Measurements from ENCODE around the gene PRLR.

The PRLR gene

GRCh38 chr5:35233121-35233520, 2.8 kb upstream of the PRLR start:
- DNase-seq: peak; percentile 78

- no peak for DNase-seq
These were observed 1.8 kb upstream of the PRLR start for GRCh38 chr5:35232124-35232523.

GRCh38 chr5:35229076-35230037, 930 bp downstream of the PRLR start:
- peak; percentile 91 for DNase-seq

- DNase-seq: no peak
These were observed 2.0 kb downstream of the PRLR start for GRCh38 chr5:35228310-35228709.

GRCh38 chr5:35227720-35228119, 2.6 kb downstream of the PRLR start:
- DNase-seq: no peak

- DNase-seq: no peak
These were observed 6.4 kb downstream of the PRLR start for GRCh38 chr5:35223787-35224395.

GRCh38 chr5:35220967-35221366, 9.3 kb downstream of the PRLR start:
- no peak for DNase-seq

GRCh38 chr5:35218981-35219380, 11.3 kb downstream of the PRLR start:
- no peak for DNase-seq

GRCh38 chr5:35214051-35214450, 16.2 kb downstream of the PRLR start:
- no peak for DNase-seq

GRCh38 chr5:35213608-35214007, 16.7 kb downstream of the PRLR start:
- peak; percentile 96 for DNase-seq

GRCh38 chr5:35212122-35212982, 17.9 kb downstream of the PRLR start:
- no peak for DNase-seq

- no peak for DNase-seq
These were observed 20.4 kb downstream of the PRLR start for GRCh38 chr5:35209862-35210261.

GRCh38 chr5:35205606-35206005, 24.7 kb downstream of the PRLR start:
- no peak for DNase-seq

GRCh38 chr5:35205186-35205585, 25.1 kb downstream of the PRLR start:
- no peak for DNase-seq

- DNase-seq: no peak
These were observed 26.9 kb downstream of the PRLR start for GRCh38 chr5:35203403-35203802.

- peak; percentile 93 for DNase-seq
These were observed 27.8 kb downstream of the PRLR start for GRCh38 chr5:35202319-35203111.

- DNase-seq: no peak
These were observed 29.0 kb downstream of the PRLR start for GRCh38 chr5:35201291-35201690.

GRCh38 chr5:35199886-35200285, 30.4 kb downstream of the PRLR start:
- peak; percentile 7 for DNase-seq

GRCh38 chr5:35198686-35199085, 31.6 kb downstream of the PRLR start:
- DNase-seq: peak; percentile 66

- peak; percentile 38 for DNase-seq
These were observed 32.2 kb downstream of the PRLR start for GRCh38 chr5:35198075-35198474.

GRCh38 chr5:35197351-35197750, 32.9 kb downstream of the PRLR start:
- no peak for DNase-seq

GRCh38 chr5:35195472-35195852, 34.8 kb downstream of the PRLR start:
- no peak for DNase-seq

Measured in islet precursor cell (in vitro differentiated cells).